NCI-H1417 treated with DMSO at 0.1 percent for 48 hours (cell line): ENCODE measurements around the gene TNC.

Experiments used
- DNase-seq: peaks from one replicate; lab custom pipeline; 2025; lab: John Stamatoyannopoulos, UW

TNC gene

GRCh38 chr9:115098226-115098965 lies 19.6 kb downstream of the TNC start:
- no peak for DNase-seq

- no peak for DNase-seq
Observed at GRCh38 chr9:115093520-115093919, 24.4 kb downstream of the TNC start.

GRCh38 chr9:115090486-115090885 lies 27.5 kb downstream of the TNC start:
- DNase-seq = no peak

GRCh38 chr9:115088860-115089259 lies 29.1 kb downstream of the TNC start:
- DNase-seq = no peak

GRCh38 chr9:115086886-115087285 lies 31.1 kb downstream of the TNC start:
- DNase-seq = no peak

GRCh38 chr9:115086461-115086860 lies 31.5 kb downstream of the TNC start:
- DNase-seq = no peak

- DNase-seq = no peak
Observed at GRCh38 chr9:115085773-115086377, 32.1 kb downstream of the TNC start.

- DNase-seq = no peak
Observed at GRCh38 chr9:115084709-115085108, 33.2 kb downstream of the TNC start.

- DNase-seq = no peak
Observed at GRCh38 chr9:115084157-115084556, 33.8 kb downstream of the TNC start.

- no peak for DNase-seq
Observed at GRCh38 chr9:115080242-115080641, 37.7 kb downstream of the TNC start.

- no peak for DNase-seq
Observed at GRCh38 chr9:115079156-115079555, 38.8 kb downstream of the TNC start.

- DNase-seq = no peak
Observed at GRCh38 chr9:115073456-115073855, 44.5 kb downstream of the TNC start.

- no peak for DNase-seq
Observed at GRCh38 chr9:115071176-115071575, 46.8 kb downstream of the TNC start.

- no peak for DNase-seq
Observed at GRCh38 chr9:115069771-115070170, 48.2 kb downstream of the TNC start.

- DNase-seq = no peak
Observed at GRCh38 chr9:115069302-115069701, 48.7 kb downstream of the TNC start.

GRCh38 chr9:115068031-115068430 lies 49.9 kb downstream of the TNC start:
- no peak for DNase-seq

- DNase-seq = no peak
Observed at GRCh38 chr9:115063058-115063845, 54.7 kb downstream of the TNC start.

- no peak for DNase-seq
Observed at GRCh38 chr9:115058684-115059315, 59.2 kb downstream of the TNC start.

- no peak for DNase-seq
Observed at GRCh38 chr9:115058175-115058574, 59.8 kb downstream of the TNC start.

- no peak for DNase-seq
Observed at GRCh38 chr9:115057559-115057958, 60.4 kb downstream of the TNC start.

GRCh38 chr9:115050002-115050490 lies 67.9 kb downstream of the TNC start:
- DNase-seq = no peak

GRCh38 chr9:115046824-115047223 lies 71.1 kb downstream of the TNC start:
- no peak for DNase-seq
